ENCODE data around the gene LCA5L. TPM values are rescaled to one million over a fixed set of nuclear protein-coding genes. Genes with fewer than 3 reads are reported as not detected.

LCA5L gene
- not detected for total RNA-seq

DNA sequence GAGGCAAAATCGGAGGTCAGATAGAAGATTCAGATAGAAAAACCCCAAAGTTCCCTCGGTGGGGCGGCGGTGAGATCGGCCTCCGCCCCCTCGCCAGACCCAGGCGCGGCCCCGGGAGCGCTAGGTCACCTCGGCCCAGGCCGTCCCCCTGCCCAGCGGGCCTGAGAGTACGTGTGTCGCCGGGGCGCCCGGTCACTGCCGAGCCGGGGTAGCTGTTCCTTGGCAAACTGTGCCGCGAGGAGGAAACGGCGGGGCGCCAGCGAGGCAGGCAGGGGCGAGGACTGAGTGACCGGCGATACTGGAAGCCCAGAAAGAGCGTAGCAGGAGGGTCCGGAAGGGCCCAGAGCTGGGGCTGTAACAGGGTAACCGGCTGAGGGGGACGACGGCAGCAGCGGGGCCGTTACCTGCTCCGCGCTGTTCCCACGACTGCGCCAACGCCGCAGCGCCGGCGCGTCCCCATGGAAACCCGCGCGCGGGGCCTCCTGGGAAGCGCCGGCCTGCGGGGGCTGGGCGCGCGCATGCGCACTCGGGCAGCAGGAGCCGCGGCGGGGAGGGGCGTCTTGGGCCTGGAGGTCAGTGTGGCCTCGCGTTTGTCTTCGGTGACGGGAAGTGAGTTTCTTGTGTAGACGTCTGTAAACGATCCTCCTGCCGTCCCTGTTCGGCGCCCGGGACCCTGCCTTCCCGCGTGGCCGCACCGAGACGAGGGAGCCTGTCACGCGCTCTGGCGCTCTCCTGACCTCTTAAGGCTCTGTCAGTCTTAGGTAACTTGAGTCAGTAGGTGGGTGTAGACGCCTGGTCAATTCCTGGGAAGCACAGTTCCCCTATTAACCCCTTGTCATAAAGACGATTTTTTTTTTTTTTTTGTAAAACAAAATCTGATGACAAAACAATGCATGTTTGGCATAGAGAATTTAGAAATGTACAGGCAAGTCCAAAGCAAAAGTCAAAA is at the start of gene LCA5L:
LCA5L (minus strand) TSS at position 458 of the 949 bp plus-strand sequence. CDS start 17,285 bp downstream, outside the sequence.
- Mint-ChIP-seq H3K27me3 (peaks cover 31% of the 10 kb centered on the region), H3K4me1 (peaks cover 14% of the 10 kb centered on the region), H3K27ac (peak within 1 kb of the TSS; percentile 73), H3K9me3 (no peaks in the 10 kb centered on the region), H3K4me3 (peak within 1 kb of the TSS; percentile 83), H3K36me3 (ENCODE audit: low read depth) (no peaks in the 10 kb centered on the region)
- DNase-seq, result peak; percentile 91
- CTCF ChIA-PET, result interaction anchor here (1.0 to 1.4 kb wide), 2 partner anchors 58 to 262 kb away, joined by 4 read pairs; partner anchors contain the start of gene PSMG1
- POLR2A ChIA-PET, result interaction anchor here (0.8 to 1.5 kb wide), 2 partner anchors 97 to 263 kb away, joined by 4 to 5 read pairs; partner anchors contain the start of genes HMGN1 and PSMG1

DNA sequence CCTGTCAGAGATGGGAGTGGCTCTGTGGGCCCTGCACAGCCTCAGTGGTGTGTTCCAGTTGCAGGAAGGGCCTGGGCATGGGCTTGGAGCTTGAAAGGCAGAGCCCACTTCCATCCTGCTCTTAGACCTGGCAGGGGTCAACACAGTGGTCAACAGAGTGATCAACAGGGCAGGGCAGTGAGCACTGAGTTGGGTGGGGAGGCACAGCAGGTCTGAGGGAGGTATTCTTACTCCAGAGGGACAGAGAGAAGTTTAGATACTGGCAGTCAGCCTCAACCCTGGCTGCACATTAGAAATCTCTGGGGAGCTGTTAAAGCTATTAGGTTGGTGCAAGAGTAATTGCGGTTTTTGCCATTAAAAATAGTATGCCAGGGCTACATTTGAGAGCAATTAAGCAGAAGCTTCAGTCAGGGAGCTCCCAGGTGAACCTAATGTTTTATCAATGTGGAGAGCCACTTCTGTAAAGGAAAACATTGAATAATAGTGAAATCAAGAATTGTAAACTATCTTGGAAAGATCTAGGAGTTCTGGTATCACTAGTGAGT is 43.9 kb upstream of the LCA5L start:
- ChIA-PET POLR2A (no interaction called here), CTCF (no interaction called here)
- Mint-ChIP-seq H3K27ac (no peak overlapping the region), H3K36me3 (ENCODE audit: low read depth) (no peaks in the 10 kb centered on the region), H3K27me3 (no peaks in the 10 kb centered on the region), H3K4me3 (no peak overlapping the region), H3K4me1 (no peaks in the 10 kb centered on the region), H3K9me3 (no peaks in the 10 kb centered on the region)
- DNase-seq, result no peak

DNA sequence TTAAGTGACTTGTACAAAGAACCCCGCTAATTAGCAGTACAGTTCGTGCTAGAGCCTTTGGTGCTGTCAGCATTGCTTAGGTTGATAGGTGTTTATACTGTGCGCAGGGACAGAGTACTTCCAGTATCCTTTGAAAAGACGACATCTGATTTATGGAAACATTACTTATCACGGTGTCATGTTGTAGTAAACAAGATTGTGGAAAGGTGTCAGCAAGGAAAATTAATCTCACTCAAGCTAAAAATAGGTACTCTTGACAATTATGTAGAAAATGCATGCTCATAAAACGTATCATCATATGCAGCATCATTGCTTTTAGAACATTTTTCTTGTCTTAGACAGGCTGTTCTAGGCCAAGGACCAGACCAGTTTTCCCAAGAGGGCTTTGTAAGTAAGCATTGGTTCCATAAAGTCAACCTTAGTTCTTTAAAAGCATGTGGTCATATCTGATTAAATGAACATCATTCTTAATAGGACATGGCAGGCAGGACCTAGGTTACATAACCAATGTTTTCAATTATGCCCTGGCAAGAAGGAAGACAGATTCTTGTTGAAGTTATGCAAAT is 39.2 kb upstream of the LCA5L start:
- POLR2A ChIA-PET, result no interaction called here
- H3K9me3 Mint-ChIP-seq, result no peaks in the 10 kb centered on the region
- no peak overlapping the region for H3K27ac Mint-ChIP-seq
- no peaks in the 10 kb centered on the region for H3K27me3 Mint-ChIP-seq
- H3K4me3 Mint-ChIP-seq, result no peak overlapping the region
- no peaks in the 10 kb centered on the region for H3K4me1 Mint-ChIP-seq
- DNase-seq, result no peak
- CTCF ChIA-PET, result no interaction called here
- no peaks in the 10 kb centered on the region for H3K36me3 Mint-ChIP-seq (ENCODE audit: low read depth)

DNA sequence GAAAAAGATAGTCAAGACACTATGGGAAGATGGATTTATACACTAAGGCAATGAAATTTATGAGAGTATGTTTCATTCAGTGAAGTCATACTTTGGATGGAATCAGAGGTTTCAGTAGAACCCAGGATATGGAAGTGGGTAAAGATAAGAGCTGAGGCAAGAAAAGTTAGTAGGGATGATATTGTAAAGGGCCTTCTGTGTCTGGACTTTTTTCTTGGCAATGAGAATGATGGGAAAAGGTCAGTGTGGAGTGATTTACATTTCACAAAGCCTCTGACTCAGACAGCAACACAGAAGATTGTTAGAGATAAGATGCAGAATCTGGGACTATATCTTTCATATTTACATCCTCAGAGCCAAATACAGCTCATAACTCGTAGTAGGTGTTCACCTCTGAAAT is 38.3 kb upstream of the LCA5L start:
- no peak overlapping the region for H3K4me3 Mint-ChIP-seq
- POLR2A ChIA-PET, result no interaction called here
- CTCF ChIA-PET, result no interaction called here
- no peaks in the 10 kb centered on the region for H3K27me3 Mint-ChIP-seq
- H3K9me3 Mint-ChIP-seq, result no peaks in the 10 kb centered on the region
- DNase-seq, result no peak
- no peaks in the 10 kb centered on the region for H3K36me3 Mint-ChIP-seq (ENCODE audit: low read depth)
- no peaks in the 10 kb centered on the region for H3K4me1 Mint-ChIP-seq
- H3K27ac Mint-ChIP-seq, result no peak overlapping the region

DNA sequence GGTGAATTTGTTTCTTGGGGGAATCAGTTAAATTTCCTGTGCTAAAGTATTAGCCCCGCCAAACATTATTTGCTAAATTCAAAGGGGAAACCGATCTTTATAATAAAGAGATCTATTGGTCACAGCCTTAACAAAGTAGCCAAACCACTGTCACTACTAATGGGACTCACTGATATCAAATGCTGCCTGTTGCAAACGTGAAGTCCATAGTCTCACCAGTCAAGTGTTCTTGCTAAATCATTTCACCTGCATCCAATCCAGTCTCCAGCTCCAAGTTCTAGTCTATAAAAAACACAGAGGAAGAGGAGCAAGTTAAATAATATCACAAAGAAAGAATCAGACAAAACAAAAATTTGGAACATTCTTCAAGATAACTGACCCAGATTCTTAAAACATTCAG is 36.3 kb upstream of the LCA5L start:
- POLR2A ChIA-PET, result no interaction called here

DNA sequence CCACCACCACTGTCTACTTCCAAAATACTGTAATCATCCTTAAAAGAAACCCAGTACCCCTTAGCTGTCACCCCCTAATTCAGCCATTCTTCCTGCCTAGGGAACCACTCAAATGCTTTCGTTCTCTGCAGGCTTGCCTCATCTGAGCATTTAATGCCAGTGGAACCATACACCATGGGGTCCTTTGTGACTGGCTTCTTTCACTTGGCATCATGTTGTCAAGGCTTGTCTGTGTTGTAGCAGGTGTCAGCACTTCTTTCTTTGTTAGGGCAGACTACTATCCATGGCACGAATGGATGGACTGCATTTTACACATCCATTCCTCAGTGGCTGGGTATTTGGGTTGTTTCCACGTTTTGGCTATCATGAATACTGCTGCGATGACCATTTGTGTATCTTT is 34.7 kb upstream of the LCA5L start:
- Mint-ChIP-seq H3K4me3 (no peak overlapping the region), H3K9me3 (no peaks in the 10 kb centered on the region), H3K27me3 (no peaks in the 10 kb centered on the region), H3K27ac (no peak overlapping the region), H3K36me3 (ENCODE audit: low read depth) (no peaks in the 10 kb centered on the region), H3K4me1 (no peaks in the 10 kb centered on the region)
- DNase-seq, result no peak
- CTCF ChIA-PET, result no interaction called here
- POLR2A ChIA-PET, result no interaction called here

More for the DNA sequence above, 36.3 kb upstream of the LCA5L start:
- no peaks in the 10 kb centered on the region for H3K9me3 Mint-ChIP-seq
- H3K4me1 Mint-ChIP-seq, result no peaks in the 10 kb centered on the region
- H3K27me3 Mint-ChIP-seq, result no peaks in the 10 kb centered on the region
- H3K27ac Mint-ChIP-seq, result no peak overlapping the region
- H3K36me3 Mint-ChIP-seq (ENCODE audit: low read depth), result no peaks in the 10 kb centered on the region
- DNase-seq, result no peak
- CTCF ChIA-PET, result no interaction called here
- no peak overlapping the region for H3K4me3 Mint-ChIP-seq

DNA sequence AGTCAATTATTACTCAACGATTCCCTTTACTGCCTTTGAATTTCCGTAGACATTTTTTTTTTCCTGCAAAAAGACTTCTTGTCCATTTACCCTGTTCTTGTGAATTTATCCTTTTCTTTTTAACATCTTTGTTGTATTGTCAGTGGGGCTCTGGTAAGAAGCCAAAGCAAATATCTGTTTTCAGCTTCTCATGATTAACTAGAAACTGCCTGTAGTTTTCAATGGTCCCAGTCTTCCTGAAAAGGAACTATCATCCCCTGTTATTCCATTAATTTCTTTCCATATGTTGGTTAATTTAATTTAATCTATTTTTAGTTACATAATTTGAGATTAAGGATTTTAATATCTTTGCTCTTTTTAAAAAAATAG is 34.2 kb upstream of the LCA5L start:
- H3K4me1 Mint-ChIP-seq, result no peaks in the 10 kb centered on the region
- no peaks in the 10 kb centered on the region for H3K27me3 Mint-ChIP-seq
- H3K4me3 Mint-ChIP-seq, result no peak overlapping the region
- no peaks in the 10 kb centered on the region for H3K9me3 Mint-ChIP-seq
- H3K36me3 Mint-ChIP-seq (ENCODE audit: low read depth), result no peaks in the 10 kb centered on the region
- no peak for DNase-seq
- H3K27ac Mint-ChIP-seq, result no peak overlapping the region
- CTCF ChIA-PET, result no interaction called here
- POLR2A ChIA-PET, result no interaction called here

DNA sequence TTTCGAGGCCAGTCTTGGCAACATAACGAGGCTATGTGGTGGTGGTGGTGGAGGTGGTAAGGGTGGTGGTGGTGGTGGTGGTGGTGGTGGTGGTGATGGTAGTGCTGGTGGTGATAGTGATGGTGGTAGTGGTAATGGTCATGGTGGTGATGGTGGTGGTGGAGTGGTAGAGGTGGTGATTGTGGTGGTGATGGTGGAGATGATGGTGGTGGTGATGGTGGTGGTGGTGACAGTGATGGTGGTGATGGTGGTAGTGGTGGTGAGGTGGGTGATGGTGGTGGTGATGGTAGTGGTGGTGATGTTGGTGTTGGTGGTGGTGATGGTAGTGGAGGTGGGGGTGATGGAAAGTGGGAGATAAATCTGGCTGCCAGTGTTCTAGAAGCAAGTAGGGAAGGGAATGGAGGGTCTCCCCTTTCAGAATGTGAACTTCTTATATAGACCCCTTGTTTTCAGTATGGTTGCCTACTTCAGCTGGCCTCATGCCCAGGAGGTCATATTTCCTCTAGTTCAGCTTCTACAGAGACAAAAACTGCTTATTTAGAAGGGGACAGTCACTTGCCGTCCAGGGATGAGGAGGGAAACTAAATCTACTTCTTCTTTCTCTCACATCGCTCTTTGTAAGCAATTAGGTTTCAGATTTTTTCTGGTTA is 33.7 kb upstream of the LCA5L start:
- ChIA-PET POLR2A (no interaction called here), CTCF (no interaction called here)
- Mint-ChIP-seq H3K4me3 (no peak overlapping the region), H3K9me3 (no peaks in the 10 kb centered on the region), H3K27me3 (no peaks in the 10 kb centered on the region), H3K27ac (no peak overlapping the region), H3K36me3 (ENCODE audit: low read depth) (no peaks in the 10 kb centered on the region), H3K4me1 (no peaks in the 10 kb centered on the region)
- DNase-seq, result no peak

DNA sequence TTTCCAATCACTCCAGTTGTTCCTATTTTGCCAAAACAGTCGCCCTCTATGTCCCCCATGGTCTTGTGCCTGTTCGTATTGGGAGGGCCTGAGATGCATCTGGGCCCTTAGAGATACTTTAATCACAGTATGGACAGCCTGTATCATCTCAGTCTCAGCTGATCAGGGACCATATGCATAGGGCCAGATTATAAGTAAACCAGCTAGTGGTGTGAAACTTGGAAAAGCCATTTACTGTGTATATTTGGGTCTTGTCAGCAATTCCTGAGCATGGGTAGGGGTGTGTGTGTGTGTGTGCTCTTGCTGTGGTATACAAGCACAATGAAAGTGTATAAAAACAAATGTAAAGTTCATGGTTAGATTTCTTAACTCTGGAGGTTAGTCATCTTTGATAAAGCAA is 29.0 kb upstream of the LCA5L start:
- Mint-ChIP-seq H3K9me3 (no peaks in the 10 kb centered on the region), H3K4me1 (no peaks in the 10 kb centered on the region), H3K4me3 (no peak overlapping the region), H3K27ac (no peak overlapping the region), H3K36me3 (ENCODE audit: low read depth) (no peaks in the 10 kb centered on the region), H3K27me3 (no peaks in the 10 kb centered on the region)
- no peak for DNase-seq
- CTCF ChIA-PET, result no interaction called here
- POLR2A ChIA-PET, result no interaction called here

DNA sequence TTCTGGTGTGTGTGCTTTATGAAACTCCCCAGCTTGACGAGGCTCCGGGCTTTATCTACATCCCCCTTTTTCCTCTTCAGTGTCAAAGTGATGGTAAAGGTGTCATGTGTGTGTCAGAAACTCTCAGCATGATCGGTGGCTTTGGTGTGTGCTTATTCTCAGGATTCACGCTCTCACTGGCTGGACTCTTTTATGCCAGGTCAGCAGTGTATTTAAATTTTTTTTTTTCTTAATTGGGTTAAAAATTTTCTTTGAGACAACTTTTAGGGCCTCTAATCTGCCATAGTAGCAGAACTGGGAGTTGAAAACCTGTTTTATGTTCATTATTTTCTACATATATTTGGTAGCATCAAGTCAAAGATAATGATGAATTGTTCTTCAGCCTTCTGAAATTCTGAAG is 27.2 kb upstream of the LCA5L start:
- DNase-seq, result no peak
- no peaks in the 10 kb centered on the region for H3K27me3 Mint-ChIP-seq
- no peaks in the 10 kb centered on the region for H3K36me3 Mint-ChIP-seq (ENCODE audit: low read depth)
- H3K9me3 Mint-ChIP-seq, result no peaks in the 10 kb centered on the region
- no peak overlapping the region for H3K4me3 Mint-ChIP-seq
- ChIA-PET POLR2A (no interaction called here), CTCF (no interaction called here)
- no peaks in the 10 kb centered on the region for H3K4me1 Mint-ChIP-seq
- H3K27ac Mint-ChIP-seq, result no peak overlapping the region

DNA sequence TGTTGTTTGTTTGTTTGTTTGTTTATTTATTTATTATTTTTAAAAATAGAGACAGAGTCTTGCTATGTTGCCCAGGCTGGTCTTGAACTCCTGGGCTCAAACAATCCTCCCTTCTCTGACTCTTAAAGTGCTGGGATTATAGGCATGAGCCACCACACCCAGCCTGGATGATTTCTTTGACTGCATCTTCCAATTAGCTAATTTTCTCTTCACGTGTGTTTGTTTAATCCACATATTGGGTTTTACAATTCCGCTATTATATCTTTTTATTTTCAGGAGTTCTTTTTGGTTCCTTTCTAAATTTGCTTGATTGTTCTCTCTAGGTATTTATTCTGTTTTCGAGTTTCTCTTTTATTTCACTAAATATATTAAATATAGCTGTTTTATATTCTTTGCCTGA is 26.0 kb upstream of the LCA5L start:
- H3K4me1 Mint-ChIP-seq, result no peaks in the 10 kb centered on the region
- no peak overlapping the region for H3K4me3 Mint-ChIP-seq
- no peaks in the 10 kb centered on the region for H3K27me3 Mint-ChIP-seq
- ChIA-PET CTCF (no interaction called here), POLR2A (no interaction called here)
- DNase-seq, result no peak
- H3K9me3 Mint-ChIP-seq, result no peaks in the 10 kb centered on the region
- H3K27ac Mint-ChIP-seq, result no peak overlapping the region
- H3K36me3 Mint-ChIP-seq (ENCODE audit: low read depth), result no peaks in the 10 kb centered on the region

DNA sequence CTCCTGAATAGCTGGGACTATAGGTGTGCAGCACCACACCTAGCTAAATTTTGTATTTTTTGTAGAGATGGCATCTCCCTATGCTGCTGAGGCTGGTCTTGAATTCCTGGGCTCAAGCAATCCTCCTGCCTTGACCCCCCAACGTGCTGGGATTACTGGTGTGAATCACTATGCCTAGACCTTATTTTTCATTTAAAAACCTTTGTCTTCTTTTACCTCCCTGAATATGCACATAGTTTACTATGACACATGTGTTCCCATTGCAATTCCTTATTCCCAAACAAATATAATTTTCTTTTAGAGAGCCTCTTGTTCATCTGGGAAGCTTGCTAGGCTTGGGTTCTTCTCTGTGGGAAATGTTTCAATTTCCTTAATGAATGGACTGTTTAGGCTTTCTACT is 23.0 kb upstream of the LCA5L start:
- DNase-seq, result no peak
- H3K27me3 Mint-ChIP-seq, result no peaks in the 10 kb centered on the region
- H3K27ac Mint-ChIP-seq, result no peak overlapping the region
- H3K4me1 Mint-ChIP-seq, result no peaks in the 10 kb centered on the region
- ChIA-PET POLR2A (no interaction called here), CTCF (interaction anchor here (0.7 kb wide), 1 partner anchor 40 kb away, joined by 4 read pairs; no protein-coding TSS in a partner anchor)
- H3K4me3 Mint-ChIP-seq, result no peak overlapping the region
- no peaks in the 10 kb centered on the region for H3K9me3 Mint-ChIP-seq
- H3K36me3 Mint-ChIP-seq (ENCODE audit: low read depth), result no peaks in the 10 kb centered on the region

DNA sequence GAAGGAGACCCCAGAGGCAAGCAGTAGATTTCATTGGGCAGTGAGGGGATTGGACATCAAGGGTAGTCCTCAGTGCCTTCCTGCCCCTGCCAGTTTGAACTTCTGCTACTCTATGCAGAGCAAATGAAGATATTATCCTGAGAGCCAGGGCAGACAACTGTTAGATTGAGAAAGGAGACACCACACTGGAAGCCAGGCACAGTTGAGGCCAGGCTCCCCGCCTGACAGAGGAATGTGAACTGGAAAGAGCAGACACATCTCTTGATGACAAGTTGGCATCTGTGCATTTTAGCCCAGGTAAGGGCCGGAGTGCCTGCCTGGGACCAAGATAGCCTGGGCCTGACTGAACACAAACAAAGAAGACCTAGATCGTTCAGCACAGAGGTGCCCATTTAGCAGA is 22.2 kb upstream of the LCA5L start:
- ChIA-PET CTCF (no interaction called here), POLR2A (no interaction called here)
- no peaks in the 10 kb centered on the region for H3K36me3 Mint-ChIP-seq (ENCODE audit: low read depth)
- DNase-seq, result no peak
- H3K4me1 Mint-ChIP-seq, result no peaks in the 10 kb centered on the region
- no peak overlapping the region for H3K27ac Mint-ChIP-seq
- H3K9me3 Mint-ChIP-seq, result no peaks in the 10 kb centered on the region
- no peaks in the 10 kb centered on the region for H3K27me3 Mint-ChIP-seq
- H3K4me3 Mint-ChIP-seq, result no peak overlapping the region
